WTC11 (cell line): Measurements from ENCODE around the gene CYLD. TPM values are rescaled to one million over a fixed set of nuclear protein-coding genes. Genes with fewer than 3 reads are reported as not detected.

Source experiments
- ATAC-seq: fragments of 200-7000 bp; cut with Tn5 transposase; 2 replicates; pipeline ENCODE4 v1.10.0; 2021; ENCODE audit warnings: mild to moderate bottlenecking, moderate library complexity
- CTCF ChIA-PET: fragments of 300-600 bp; sonication (Branson Sonifier 250); formaldehyde crosslinking; loops from one replicate; lab custom pipeline; 2021; ENCODE audit warnings: antibody characterized with exemption; lab: Charles Lee
- POLR2A ChIA-PET: fragments of 350-600 bp; sonication (Branson Sonifier 250); formaldehyde crosslinking; loops from one replicate; lab custom pipeline; 2021; ENCODE audit warnings: antibody characterized with exemption; lab: Charles Lee
- DNase-seq: peaks from one replicate; pipeline ENCODE4 v3.0.0; 2021; ENCODE audit warnings: low spot score
- H3K27ac Mint-ChIP-seq: 2 replicates; pipeline ENCODE4 v1.8.0; 2021; ENCODE audit warnings: mixed read lengths
- H3K27me3 Mint-ChIP-seq: 2 replicates; pipeline ENCODE4 v1.8.0; 2021; ENCODE audit warnings: low read depth, mild to moderate bottlenecking, moderate library complexity, mixed read lengths
- H3K36me3 Mint-ChIP-seq: 2 replicates; pipeline ENCODE4 v1.8.0; 2021; ENCODE audit warnings: mixed read lengths
- H3K4me1 Mint-ChIP-seq: 2 replicates; pipeline ENCODE4 v1.8.0; 2022; ENCODE audit warnings: mixed read lengths
- H3K4me3 Mint-ChIP-seq: 2 replicates; pipeline ENCODE4 v1.8.0; 2021; ENCODE audit warnings: mild to moderate bottlenecking, moderate library complexity, mixed read lengths
- H3K9me3 Mint-ChIP-seq: 2 replicates; pipeline ENCODE4 v1.8.0; 2021; ENCODE audit warnings: mixed read lengths
- ATF1 ChIP-seq: sonication (generic); formaldehyde crosslinking; IDR thresholded peaks from 2 replicates; pipeline ENCODE4 v1.8.1; 2023; ENCODE audit warnings: mild to moderate bottlenecking, moderate library complexity, missing genetic modification reagents
- ELF4 ChIP-seq: sonication (generic); formaldehyde crosslinking; IDR thresholded peaks from 2 replicates; pipeline ENCODE4 v1.8.1; 2022; ENCODE audit warnings: low read depth, mild to moderate bottlenecking, moderate library complexity, missing genetic modification reagents
- ERG ChIP-seq: fragments of 250-450 bp; sonication (Bioruptor Pico); IDR thresholded peaks from 2 replicates; pipeline ENCODE4 v1.8.0; 2021; ENCODE audit warnings: mild to moderate bottlenecking
- FOXJ3 ChIP-seq: sonication (generic); formaldehyde crosslinking; IDR thresholded peaks from 2 replicates; pipeline ENCODE4 v1.9.0; 2021; ENCODE audit warnings: missing genetic modification reagents, mild to moderate bottlenecking, borderline replicate concordance
- FOXP1 ChIP-seq: sonication (generic); formaldehyde crosslinking; IDR thresholded peaks from 2 replicates; pipeline ENCODE4 v1.8.0; 2022; ENCODE audit warnings: missing genetic modification reagents, mild to moderate bottlenecking, moderate library complexity, borderline replicate concordance
- HMGA2 ChIP-seq: fragments of 250-450 bp; sonication (Bioruptor Pico); IDR thresholded peaks from 2 replicates; pipeline ENCODE4 v1.4.0; 2021; ENCODE audit warnings: mild to moderate bottlenecking, moderate library complexity
- JAZF1 ChIP-seq: fragments of 250-450 bp; sonication (Bioruptor Pico); IDR thresholded peaks from 2 replicates; pipeline ENCODE4 v1.9.0; 2021; ENCODE audit warnings: moderate library complexity, mild to moderate bottlenecking, inconsistent platforms
- MXD4 ChIP-seq: fragments of 250-450 bp; sonication (Bioruptor Pico); IDR thresholded peaks from 2 replicates; pipeline ENCODE4 v1.8.0; 2021; ENCODE audit warnings: mild to moderate bottlenecking, moderate library complexity, borderline replicate concordance
- NFATC4 ChIP-seq: fragments of 250-450 bp; sonication (Bioruptor Pico); IDR thresholded peaks from 2 replicates; pipeline ENCODE4 v1.9.0; 2021; ENCODE audit warnings: mild to moderate bottlenecking
- NFYB ChIP-seq: sonication (generic); formaldehyde crosslinking; conservative IDR thresholded peaks from 2 replicates; pipeline ENCODE4 v1.8.0; 2022; ENCODE audit warnings: low read depth, missing genetic modification reagents
- NR1H2 ChIP-seq: sonication (generic); formaldehyde crosslinking; IDR thresholded peaks from 2 replicates; pipeline ENCODE4 v1.9.0; 2021; ENCODE audit warnings: mild to moderate bottlenecking, moderate library complexity, missing genetic modification reagents
- PRDM15 ChIP-seq: sonication (generic); formaldehyde crosslinking; IDR thresholded peaks from 2 replicates; pipeline ENCODE4 v1.8.0; 2022; ENCODE audit warnings: missing genetic modification reagents
- TCF7 ChIP-seq: sonication (generic); formaldehyde crosslinking; IDR thresholded peaks from 2 replicates; pipeline ENCODE4 v1.8.0; 2022; ENCODE audit warnings: mild to moderate bottlenecking, low read depth, missing genetic modification reagents, moderate library complexity
- TEAD4 ChIP-seq: sonication (generic); formaldehyde crosslinking; IDR thresholded peaks from 2 replicates; pipeline ENCODE4 v1.8.0; 2022; ENCODE audit warnings: mild to moderate bottlenecking, missing genetic modification reagents
- ZNF121 ChIP-seq: sonication (generic); formaldehyde crosslinking; IDR thresholded peaks from 2 replicates; pipeline ENCODE4 v1.8.0; 2023; ENCODE audit warnings: missing genetic modification reagents
- ZNF416 ChIP-seq: fragments of 250-450 bp; sonication (Bioruptor Pico); IDR thresholded peaks from 2 replicates; pipeline ENCODE4 v1.9.0; 2021; ENCODE audit warnings: mild to moderate bottlenecking, inconsistent platforms
- total RNA-seq: library from RNA; stranded (reverse); gene quantifications from 3 replicates; pipeline ENCODE4 v1.2.3, GENCODE V29; 2021
- TF ChIP-seq, protein P1 (sequence below): sonication (generic); formaldehyde crosslinking; IDR thresholded peaks from 2 replicates; pipeline ENCODE4 v1.8.1; 2023; ENCODE audit warnings: mild to moderate bottlenecking, missing genetic modification reagents, moderate library complexity
- TF ChIP-seq, protein P2 (sequence below): fragments of 250-450 bp; sonication (Bioruptor Pico); IDR thresholded peaks from 2 replicates; pipeline ENCODE4 v1.9.0; 2021; ENCODE audit warnings: mild to moderate bottlenecking, borderline replicate concordance
- TF ChIP-seq, protein P3 (sequence below): fragments of 250-450 bp; sonication (Bioruptor Pico); IDR thresholded peaks from 2 replicates; pipeline ENCODE4 v1.9.0; 2021; ENCODE audit warnings: moderate library complexity, mild to moderate bottlenecking, inconsistent platforms, borderline replicate concordance

Gene CYLD
- total RNA-seq, 1 experiment from 2014 or later = 10.8 TPM

GRCh38 chr16:50696126-50696525 is 45.8 kb upstream of the CYLD start:
- H3K27ac Mint-ChIP-seq = no peak overlapping the region
- peaks cover 31% of the 10 kb centered on the region for H3K27me3 Mint-ChIP-seq
- CTCF ChIA-PET = interaction anchor here (1.7 kb wide), 1 partner anchor 110 kb away, joined by 6 read pairs; no protein-coding TSS in a partner anchor
- H3K36me3 Mint-ChIP-seq = no peaks in the 10 kb centered on the region
- no peaks in the 10 kb centered on the region for H3K9me3 Mint-ChIP-seq
- no peak for TF ChIP-seq ELF4 (CRISPR knock-in tag)
- no peak for TF ChIP-seq PRDM15 (CRISPR knock-in tag)
- TF ChIP-seq, protein P1, sequence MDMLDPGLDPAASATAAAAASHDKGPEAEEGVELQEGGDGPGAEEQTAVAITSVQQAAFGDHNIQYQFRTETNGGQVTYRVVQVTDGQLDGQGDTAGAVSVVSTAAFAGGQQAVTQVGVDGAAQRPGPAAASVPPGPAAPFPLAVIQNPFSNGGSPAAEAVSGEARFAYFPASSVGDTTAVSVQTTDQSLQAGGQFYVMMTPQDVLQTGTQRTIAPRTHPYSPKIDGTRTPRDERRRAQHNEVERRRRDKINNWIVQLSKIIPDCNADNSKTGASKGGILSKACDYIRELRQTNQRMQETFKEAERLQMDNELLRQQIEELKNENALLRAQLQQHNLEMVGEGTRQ (CRISPR knock-in tag) = no peak
- no peak for TF ChIP-seq JAZF1 (CRISPR knock-in tag)
- TF ChIP-seq, protein P2, sequence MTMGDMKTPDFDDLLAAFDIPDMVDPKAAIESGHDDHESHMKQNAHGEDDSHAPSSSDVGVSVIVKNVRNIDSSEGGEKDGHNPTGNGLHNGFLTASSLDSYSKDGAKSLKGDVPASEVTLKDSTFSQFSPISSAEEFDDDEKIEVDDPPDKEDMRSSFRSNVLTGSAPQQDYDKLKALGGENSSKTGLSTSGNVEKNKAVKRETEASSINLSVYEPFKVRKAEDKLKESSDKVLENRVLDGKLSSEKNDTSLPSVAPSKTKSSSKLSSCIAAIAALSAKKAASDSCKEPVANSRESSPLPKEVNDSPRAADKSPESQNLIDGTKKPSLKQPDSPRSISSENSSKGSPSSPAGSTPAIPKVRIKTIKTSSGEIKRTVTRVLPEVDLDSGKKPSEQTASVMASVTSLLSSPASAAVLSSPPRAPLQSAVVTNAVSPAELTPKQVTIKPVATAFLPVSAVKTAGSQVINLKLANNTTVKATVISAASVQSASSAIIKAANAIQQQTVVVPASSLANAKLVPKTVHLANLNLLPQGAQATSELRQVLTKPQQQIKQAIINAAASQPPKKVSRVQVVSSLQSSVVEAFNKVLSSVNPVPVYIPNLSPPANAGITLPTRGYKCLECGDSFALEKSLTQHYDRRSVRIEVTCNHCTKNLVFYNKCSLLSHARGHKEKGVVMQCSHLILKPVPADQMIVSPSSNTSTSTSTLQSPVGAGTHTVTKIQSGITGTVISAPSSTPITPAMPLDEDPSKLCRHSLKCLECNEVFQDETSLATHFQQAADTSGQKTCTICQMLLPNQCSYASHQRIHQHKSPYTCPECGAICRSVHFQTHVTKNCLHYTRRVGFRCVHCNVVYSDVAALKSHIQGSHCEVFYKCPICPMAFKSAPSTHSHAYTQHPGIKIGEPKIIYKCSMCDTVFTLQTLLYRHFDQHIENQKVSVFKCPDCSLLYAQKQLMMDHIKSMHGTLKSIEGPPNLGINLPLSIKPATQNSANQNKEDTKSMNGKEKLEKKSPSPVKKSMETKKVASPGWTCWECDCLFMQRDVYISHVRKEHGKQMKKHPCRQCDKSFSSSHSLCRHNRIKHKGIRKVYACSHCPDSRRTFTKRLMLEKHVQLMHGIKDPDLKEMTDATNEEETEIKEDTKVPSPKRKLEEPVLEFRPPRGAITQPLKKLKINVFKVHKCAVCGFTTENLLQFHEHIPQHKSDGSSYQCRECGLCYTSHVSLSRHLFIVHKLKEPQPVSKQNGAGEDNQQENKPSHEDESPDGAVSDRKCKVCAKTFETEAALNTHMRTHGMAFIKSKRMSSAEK (CRISPR knock-in tag) = no peak
- TF ChIP-seq TCF7 (CRISPR knock-in tag) = no peak
- TF ChIP-seq ATF1 = no peak
- no peak for TF ChIP-seq FOXP1
- TF ChIP-seq TEAD4 (CRISPR knock-in tag) = no peak
- TF ChIP-seq ERG (CRISPR knock-in tag) = no peak
- TF ChIP-seq ZNF121 (CRISPR knock-in tag) = no peak
- no peak for TF ChIP-seq HMGA2 (CRISPR knock-in tag)
- TF ChIP-seq FOXJ3 (CRISPR knock-in tag) = no peak
- no peak for TF ChIP-seq NFYB (CRISPR knock-in tag)
- no peak for TF ChIP-seq MXD4 (CRISPR knock-in tag)
- TF ChIP-seq NFATC4 (CRISPR knock-in tag) = no peak
- TF ChIP-seq ZNF416 (CRISPR knock-in tag) = no peak
- TF ChIP-seq, protein P3, sequence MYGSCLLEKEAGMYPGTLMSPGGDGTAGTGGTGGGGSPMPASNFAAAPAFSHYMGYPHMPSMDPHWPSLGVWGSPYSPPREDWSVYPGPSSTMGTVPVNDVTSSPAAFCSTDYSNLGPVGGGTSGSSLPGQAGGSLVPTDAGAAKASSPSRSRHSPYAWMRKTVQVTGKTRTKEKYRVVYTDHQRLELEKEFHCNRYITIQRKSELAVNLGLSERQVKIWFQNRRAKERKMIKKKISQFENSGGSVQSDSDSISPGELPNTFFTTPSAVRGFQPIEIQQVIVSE (CRISPR knock-in tag) = no peak
- no peak for TF ChIP-seq NR1H2 (CRISPR knock-in tag)
- TF ChIP-seq, all 79 proteins: peak for 0
- no peaks in the 10 kb centered on the region for H3K4me1 Mint-ChIP-seq
- H3K4me3 Mint-ChIP-seq = no peak overlapping the region
- ATAC-seq (no peak), DNase-seq (no peak)
- POLR2A ChIA-PET = no interaction called here
